Mucosa of descending colon (tissue), 3 donors: ENCODE measurements around the gene COTL1. TPM values are rescaled to one million over a fixed set of nuclear protein-coding genes. Genes with fewer than 3 reads are reported as not detected.

Experiments used
- ATAC-seq: fragments of 200-7000 bp; cut with Tn5 transposase; one replicate; pipeline ENCODE4 v1.9.1; 2020; ENCODE audit warnings: mild to moderate bottlenecking, moderate library complexity
- DNase-seq, 3 donors: peaks; one replicate each; pipeline ENCODE4 v3.0.0-alpha.2; 2020
- H3K36me3 ChIP-seq: fragments of 200-600 bp; one replicate; pipeline ENCODE4 v1.8.0; 2021; ENCODE audit warnings: low read depth, mild to moderate bottlenecking
- H3K4me1 ChIP-seq: fragments of 200-600 bp; one replicate; pipeline ENCODE4 v1.8.0; 2021; ENCODE audit warnings: low read depth, mild to moderate bottlenecking
- H3K4me3 ChIP-seq: fragments of 200-600 bp; one replicate; pipeline ENCODE4 v1.8.0; 2021; ENCODE audit warnings: mild to moderate bottlenecking
- H3K9me3 ChIP-seq: fragments of 200-600 bp; one replicate; pipeline ENCODE4 v1.8.0; 2021; ENCODE audit warnings: mild to moderate bottlenecking
- CTCF ChIP-seq: fragments of 200-600 bp; IDR thresholded peaks from one replicate; pipeline ENCODE4 v1.8.0; 2022; ENCODE audit warnings: antibody characterized with exemption, mild to moderate bottlenecking
- intact Hi-C, 2 donors: fragments of 100-400 bp; cut with DNase I in 1 of 2; cut with micrococcal nuclease in 1 of 2; formaldehyde crosslinking; loops; one replicate each; pipeline versions ENCODE4 v1.11.0 to v1.11.1; 2022; cut with DNase I, micrococcal nuclease
- total RNA-seq, 3 donors: library from RNA; stranded (reverse); fragmentation: NEBNext Ultra II Directional in 2 of 3; extraction: Animal tissue kit (Norgen Biotek cat#: 25700) in 2 of 3; gene quantifications; one replicate each; pipeline versions ENCODE4 v1.2.1 to v1.2.4, GENCODE V29; 2021 to 2023
- donor health status: DM: no; HTN: no; CAD: no; lungs with moderate emphysema.
- donor health status: DM: no; HTN: no; CAD: no.
- donor health status: DM: no; HTN: yes; CAD: no.

Gene COTL1
- total RNA-seq, 3 donors from 2014 or later = 52.8 to 120 (median 56.8) TPM

DNA sequence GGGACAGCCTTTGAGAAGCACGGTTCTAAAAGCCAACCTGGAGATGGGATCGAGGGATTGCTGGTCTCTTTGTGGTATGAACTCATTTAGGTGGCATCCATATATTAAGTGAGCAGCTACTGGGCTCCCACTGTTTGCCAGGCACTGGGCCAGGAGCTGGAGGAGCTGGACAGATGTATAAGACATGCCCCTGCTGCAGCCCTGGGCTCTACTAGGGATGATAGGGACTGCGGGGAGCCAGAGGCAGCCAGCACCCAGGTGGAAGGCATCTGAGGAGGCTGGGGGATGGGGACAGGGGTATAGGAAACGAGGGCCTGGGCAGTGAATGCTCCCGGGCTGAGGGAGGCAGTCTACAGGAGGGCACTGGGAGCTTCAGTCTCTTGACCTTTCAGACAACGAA is 60.4 kb downstream of the COTL1 start:
- no peaks in the 10 kb centered on the region for H3K36me3 ChIP-seq
- H3K4me3 ChIP-seq = no peak overlapping the region
- H3K9me3 ChIP-seq = no peaks in the 10 kb centered on the region
- DNase-seq (peak in 1 of 3 donors; percentile 27), ATAC-seq (no peak)
- peaks cover 3% of the 10 kb centered on the region for H3K4me1 ChIP-seq
- no peak for TF ChIP-seq CTCF
- intact Hi-C loops = no loop called here

GRCh38 chr16:84557059-84557458 is 60.8 kb downstream of the COTL1 start:
- Histone ChIP-seq H3K4me1 (peaks cover 3% of the 10 kb centered on the region), H3K9me3 (no peaks in the 10 kb centered on the region), H3K36me3 (no peaks in the 10 kb centered on the region), H3K4me3 (no peak overlapping the region)
- TF ChIP-seq CTCF = no peak
- DNase-seq (peak in 1 of 3 donors; percentile 12), ATAC-seq (no peak)
- intact Hi-C loops = no loop called here

DNA sequence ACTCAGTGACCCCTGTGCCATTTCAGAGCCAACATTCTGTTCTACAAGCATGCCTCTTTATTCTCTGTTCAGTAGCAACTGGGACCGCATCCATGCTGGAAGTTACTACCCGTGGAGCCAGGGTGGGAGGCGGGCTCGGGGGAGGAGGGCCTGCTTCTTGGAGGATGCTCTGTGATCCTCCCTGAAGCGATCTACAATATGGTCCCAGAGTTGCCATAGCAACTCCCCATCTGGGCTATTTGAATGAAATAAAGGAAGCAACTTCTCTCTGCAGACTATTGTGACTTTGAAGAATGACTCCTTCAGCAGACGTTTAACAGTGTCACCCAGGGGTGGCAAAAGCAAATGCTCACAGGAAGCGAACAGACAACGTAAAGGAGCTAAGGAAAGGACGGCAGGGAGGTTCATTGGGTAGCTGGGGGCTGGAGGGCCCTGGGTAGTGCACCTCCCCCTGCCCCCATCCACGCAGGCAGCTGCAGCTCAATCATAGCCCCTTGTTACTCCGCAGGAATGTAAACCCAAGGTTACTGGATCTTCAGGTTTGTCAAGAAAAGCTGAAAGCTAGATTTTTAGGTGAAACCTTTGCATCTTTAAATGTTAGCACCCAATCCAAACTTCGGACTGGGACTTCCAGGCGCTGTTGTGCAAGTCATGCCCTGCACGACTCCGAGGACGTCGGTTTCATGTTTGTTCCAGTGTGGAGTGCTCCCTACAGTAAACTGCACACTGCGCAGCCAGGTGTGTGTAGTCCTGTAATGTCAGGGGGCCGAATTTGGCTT is 62.3 kb downstream of the COTL1 start:
- H3K4me3 ChIP-seq = no peak overlapping the region
- no peak for TF ChIP-seq CTCF
- H3K4me1 ChIP-seq = peaks cover 3% of the 10 kb centered on the region
- no peak for ATAC-seq
- peak in 1 of 3 donors; percentile 18 for DNase-seq
- no peaks in the 10 kb centered on the region for H3K9me3 ChIP-seq
- intact Hi-C loops = no loop called here
- no peaks in the 10 kb centered on the region for H3K36me3 ChIP-seq

GRCh38 chr16:84554627-84555328 is 63.1 kb downstream of the COTL1 start:
- ATAC-seq (no peak), DNase-seq (peak in 1 of 3 donors; percentile 10)
- no peak for TF ChIP-seq CTCF
- intact Hi-C loops = no loop called here
- no peaks in the 10 kb centered on the region for H3K36me3 ChIP-seq
- H3K4me3 ChIP-seq = no peak overlapping the region
- peaks cover 3% of the 10 kb centered on the region for H3K4me1 ChIP-seq
- H3K9me3 ChIP-seq = no peaks in the 10 kb centered on the region

DNA sequence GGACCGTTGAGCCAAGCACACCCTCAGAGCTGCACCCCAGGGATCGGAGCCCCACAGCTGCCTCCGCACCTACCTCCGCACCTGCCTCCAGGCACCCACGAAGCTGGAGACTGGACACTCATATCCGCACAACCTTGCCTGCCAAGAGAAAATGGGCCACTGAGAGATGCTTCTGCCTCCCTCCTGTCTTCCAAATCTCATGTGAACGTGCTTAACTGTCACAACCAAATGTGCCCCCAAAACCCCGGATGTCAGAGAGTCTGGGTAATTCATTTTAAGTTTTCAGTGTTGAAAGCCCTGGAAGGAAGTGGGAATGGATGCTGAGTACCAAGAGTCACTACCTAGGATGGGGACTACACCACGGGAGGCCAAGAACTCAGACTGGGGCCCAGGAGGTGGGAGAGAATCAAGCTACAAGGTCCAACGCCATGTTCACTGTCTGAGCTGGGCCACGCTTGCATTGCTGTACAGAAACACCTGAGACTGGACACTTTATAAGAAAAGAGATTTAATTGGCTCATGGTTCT is 63.9 kb downstream of the COTL1 start:
- no peak overlapping the region for H3K4me3 ChIP-seq
- TF ChIP-seq CTCF = no peak
- peak; percentile 48 for ATAC-seq

More for the DNA sequence above, 63.9 kb downstream of the COTL1 start:
- peaks cover 3% of the 10 kb centered on the region for H3K4me1 ChIP-seq
- H3K36me3 ChIP-seq = no peaks in the 10 kb centered on the region
- no peaks in the 10 kb centered on the region for H3K9me3 ChIP-seq
- DNase-seq = peak in 1 of 3 donors; percentile 26
- intact Hi-C loops = no loop called here
